ENCODE results near the gene KCTD21.

- TF ChIP-seq EZH2 (IDR thresholded peaks at IDR 0.05; ENCODE audit: borderline replicate concordance, insufficient read depth, low read depth, low read length, poor library complexity, severe bottlenecking) = no peak
- TF ChIP-seq CTCF (IDR thresholded peaks at IDR 0.05) = no peak
These were observed 1.4 kb upstream of the KCTD21 start for GRCh38 chr11:78189851-78190250.
